ENCODE results near the gene RPS6KA4. TPM values are rescaled to one million over a fixed set of nuclear protein-coding genes. Genes with fewer than 3 reads are reported as not detected.

RPS6KA4 gene
- polyA plus RNA-seq, 4 donors: 27.5 to 33.4 (median 29.3) TPM

- Histone ChIP-seq H3K4me3 (ENCODE audit: low read depth in 1 of 3, low read length in 3 of 3) (no peak overlapping the region), H3K4me1 (ENCODE audit: control insufficient read depth in 3 of 3, insufficient read depth in 2 of 3, low read depth in 1 of 3, low read length in 2 of 3) (peaks cover 2 to 7% (median 2%) of the 10 kb centered on the region in 3 donors), H3K36me3 (ENCODE audit: control insufficient read depth in 3 of 3, insufficient read depth in 2 of 3, low read depth in 1 of 3, low read length in 3 of 3) (peaks cover 28 to 78% (median 37%) of the 10 kb centered on the region in 3 donors), H3K27me3 (ENCODE audit: control insufficient read depth in 3 of 3, insufficient read depth in 3 of 3, low read length in 3 of 3) (peaks cover 0 to 9% (median 0%) of the 10 kb centered on the region in 3 donors), H3K9me3 (ENCODE audit: control insufficient read depth in 2 of 2, insufficient read depth in 1 of 2, low read depth in 1 of 2, low read length in 1 of 2) (no peaks in the 10 kb centered on the region), H3K27ac (ENCODE audit: low read depth in 1 of 3, low read length in 2 of 3) (no peak overlapping the region)
- 83 to 92% (median 86%) methylated on average over 6 of the region's 6 CpGs for WGBS, 3 donors
- FAIRE-seq: no peak
- no peak for DNase-seq
Measured at GRCh38 chr11:64364435-64364834, 5.5 kb downstream of the RPS6KA4 start.

GRCh38 chr11:64364911-64365310 lies 5.9 kb downstream of the RPS6KA4 start:
- Histone ChIP-seq H3K9me3 (ENCODE audit: control insufficient read depth in 2 of 2, insufficient read depth in 1 of 2, low read depth in 1 of 2, low read length in 1 of 2) (no peaks in the 10 kb centered on the region), H3K36me3 (ENCODE audit: control insufficient read depth in 3 of 3, insufficient read depth in 2 of 3, low read depth in 1 of 3, low read length in 3 of 3) (peaks cover 28 to 82% (median 42%) of the 10 kb centered on the region in 3 donors), H3K27ac (ENCODE audit: low read depth in 1 of 3, low read length in 2 of 3) (no peak overlapping the region), H3K4me3 (ENCODE audit: low read depth in 1 of 3, low read length in 3 of 3) (no peak overlapping the region), H3K27me3 (ENCODE audit: control insufficient read depth in 3 of 3, insufficient read depth in 3 of 3, low read length in 3 of 3) (peaks cover 0 to 9% (median 0%) of the 10 kb centered on the region in 3 donors), H3K4me1 (ENCODE audit: control insufficient read depth in 3 of 3, insufficient read depth in 2 of 3, low read depth in 1 of 3, low read length in 2 of 3) (peaks cover 0 to 2% (median under 1%) of the 10 kb centered on the region in 3 donors)
- FAIRE-seq: no peak
- DNase-seq: no peak
- WGBS, 3 donors: 83 to 96% (median 86%) methylated on average over 4 of the region's 4 CpGs

- 89 to 96% (median 94%) methylated on average over 1 of the region's 1 CpG for WGBS, 3 donors
- DNase-seq (no peak), FAIRE-seq (no peak)
- Histone ChIP-seq H3K27ac (ENCODE audit: low read depth in 1 of 3, low read length in 2 of 3) (no peak overlapping the region), H3K27me3 (ENCODE audit: control insufficient read depth in 3 of 3, insufficient read depth in 3 of 3, low read length in 3 of 3) (peaks cover 0 to 9% (median 0%) of the 10 kb centered on the region in 3 donors), H3K4me1 (ENCODE audit: control insufficient read depth in 3 of 3, insufficient read depth in 2 of 3, low read depth in 1 of 3, low read length in 2 of 3) (no peaks in the 10 kb centered on the region), H3K9me3 (ENCODE audit: control insufficient read depth in 2 of 2, insufficient read depth in 1 of 2, low read depth in 1 of 2, low read length in 1 of 2) (no peaks in the 10 kb centered on the region), H3K36me3 (ENCODE audit: control insufficient read depth in 3 of 3, insufficient read depth in 2 of 3, low read depth in 1 of 3, low read length in 3 of 3) (peaks cover 27 to 77% (median 46%) of the 10 kb centered on the region in 3 donors), H3K4me3 (ENCODE audit: low read depth in 1 of 3, low read length in 3 of 3) (no peak overlapping the region)
Measured at GRCh38 chr11:64366751-64367150, 7.8 kb downstream of the RPS6KA4 start.

- no peak overlapping the region for H3K27ac ChIP-seq (ENCODE audit: low read depth in 1 of 3, low read length in 2 of 3)
- 90 to 97% (median 96%) methylated on average over 41 to 46 of the region's 46 CpGs for WGBS, 3 donors
- no peak for DNase-seq
- H3K4me3 ChIP-seq (ENCODE audit: low read depth in 1 of 3, low read length in 3 of 3): no peak overlapping the region
- peaks cover 0 to 9% (median 0%) of the 10 kb centered on the region in 3 donors for H3K27me3 ChIP-seq (ENCODE audit: control insufficient read depth in 3 of 3, insufficient read depth in 3 of 3, low read length in 3 of 3)
- no peak for FAIRE-seq
- peaks cover 0 to 4% of the 10 kb centered on the region in 2 donors for H3K9me3 ChIP-seq (ENCODE audit: control insufficient read depth in 2 of 2, insufficient read depth in 1 of 2, low read depth in 1 of 2, low read length in 1 of 2)
- H3K4me1 ChIP-seq (ENCODE audit: control insufficient read depth in 3 of 3, insufficient read depth in 2 of 3, low read depth in 1 of 3, low read length in 2 of 3): no peaks in the 10 kb centered on the region
- H3K36me3 ChIP-seq (ENCODE audit: control insufficient read depth in 3 of 3, insufficient read depth in 2 of 3, low read depth in 1 of 3, low read length in 3 of 3): peaks cover 22 to 64% (median 43%) of the 10 kb centered on the region in 3 donors
Measured at GRCh38 chr11:64367931-64368672, 9.1 kb downstream of the RPS6KA4 start.

GRCh38 chr11:64368673-64369074 lies 9.7 kb downstream of the RPS6KA4 start:
- WGBS, 3 donors: 91 to 96% (median 94%) methylated on average over 28 of the region's 28 CpGs
- Histone ChIP-seq H3K27ac (ENCODE audit: low read depth in 1 of 3, low read length in 2 of 3) (no peak overlapping the region), H3K27me3 (ENCODE audit: control insufficient read depth in 3 of 3, insufficient read depth in 3 of 3, low read length in 3 of 3) (peaks cover 0 to 9% (median 0%) of the 10 kb centered on the region in 3 donors), H3K4me3 (ENCODE audit: low read depth in 1 of 3, low read length in 3 of 3) (no peak overlapping the region), H3K4me1 (ENCODE audit: control insufficient read depth in 3 of 3, insufficient read depth in 2 of 3, low read depth in 1 of 3, low read length in 2 of 3) (no peaks in the 10 kb centered on the region), H3K9me3 (ENCODE audit: control insufficient read depth in 2 of 2, insufficient read depth in 1 of 2, low read depth in 1 of 2, low read length in 1 of 2) (peaks cover 0 to 4% of the 10 kb centered on the region in 2 donors), H3K36me3 (ENCODE audit: control insufficient read depth in 3 of 3, insufficient read depth in 2 of 3, low read depth in 1 of 3, low read length in 3 of 3) (peaks cover 21 to 59% (median 42%) of the 10 kb centered on the region in 3 donors)
- FAIRE-seq: no peak
- DNase-seq: no peak

- DNase-seq (no peak), FAIRE-seq (no peak)
- H3K27ac ChIP-seq (ENCODE audit: low read depth in 1 of 3, low read length in 2 of 3): no peak overlapping the region
- peaks cover 0 to 4% of the 10 kb centered on the region in 2 donors for H3K9me3 ChIP-seq (ENCODE audit: control insufficient read depth in 2 of 2, insufficient read depth in 1 of 2, low read depth in 1 of 2, low read length in 1 of 2)
- H3K27me3 ChIP-seq (ENCODE audit: control insufficient read depth in 3 of 3, insufficient read depth in 3 of 3, low read length in 3 of 3): peaks cover 0 to 9% (median 0%) of the 10 kb centered on the region in 3 donors
- no peak overlapping the region for H3K4me3 ChIP-seq (ENCODE audit: low read depth in 1 of 3, low read length in 3 of 3)
- no peaks in the 10 kb centered on the region for H3K4me1 ChIP-seq (ENCODE audit: control insufficient read depth in 3 of 3, insufficient read depth in 2 of 3, low read depth in 1 of 3, low read length in 2 of 3)
- 90 to 96% (median 95%) methylated on average over 75 to 82 of the region's 82 CpGs for WGBS, 3 donors
- H3K36me3 ChIP-seq (ENCODE audit: control insufficient read depth in 3 of 3, insufficient read depth in 2 of 3, low read depth in 1 of 3, low read length in 3 of 3): peaks cover 19 to 54% (median 42%) of the 10 kb centered on the region in 3 donors
Measured at GRCh38 chr11:64369440-64370421, 10.8 kb downstream of the RPS6KA4 start.

- 84 to 93% (median 93%) methylated on average over 18 to 22 of the region's 22 CpGs for WGBS, 3 donors
- no peak overlapping the region for H3K4me3 ChIP-seq (ENCODE audit: low read depth in 1 of 3, low read length in 3 of 3)
- peaks cover 17 to 41% (median 34%) of the 10 kb centered on the region in 3 donors for H3K36me3 ChIP-seq (ENCODE audit: control insufficient read depth in 3 of 3, insufficient read depth in 2 of 3, low read depth in 1 of 3, low read length in 3 of 3)
- no peak overlapping the region for H3K27ac ChIP-seq (ENCODE audit: low read depth in 1 of 3, low read length in 2 of 3)
- no peak for DNase-seq
- FAIRE-seq: no peak
- peaks cover 0 to 9% (median 0%) of the 10 kb centered on the region in 3 donors for H3K27me3 ChIP-seq (ENCODE audit: control insufficient read depth in 3 of 3, insufficient read depth in 3 of 3, low read length in 3 of 3)
- H3K9me3 ChIP-seq (ENCODE audit: control insufficient read depth in 2 of 2, insufficient read depth in 1 of 2, low read depth in 1 of 2, low read length in 1 of 2): peaks cover 0 to 4% of the 10 kb centered on the region in 2 donors
- no peaks in the 10 kb centered on the region for H3K4me1 ChIP-seq (ENCODE audit: control insufficient read depth in 3 of 3, insufficient read depth in 2 of 3, low read depth in 1 of 3, low read length in 2 of 3)
Measured at GRCh38 chr11:64371201-64371600, 12.2 kb downstream of the RPS6KA4 start.

GRCh38 chr11:64372021-64372420 lies 13.1 kb downstream of the RPS6KA4 start:
- FAIRE-seq: no peak
- Histone ChIP-seq H3K27me3 (ENCODE audit: control insufficient read depth in 3 of 3, insufficient read depth in 3 of 3, low read length in 3 of 3) (peaks cover 0 to 9% (median 0%) of the 10 kb centered on the region in 3 donors), H3K27ac (ENCODE audit: low read depth in 1 of 3, low read length in 2 of 3) (no peak overlapping the region), H3K4me3 (ENCODE audit: low read depth in 1 of 3, low read length in 3 of 3) (no peak overlapping the region), H3K9me3 (ENCODE audit: control insufficient read depth in 2 of 2, insufficient read depth in 1 of 2, low read depth in 1 of 2, low read length in 1 of 2) (peaks cover 0 to 4% of the 10 kb centered on the region in 2 donors), H3K36me3 (ENCODE audit: control insufficient read depth in 3 of 3, insufficient read depth in 2 of 3, low read depth in 1 of 3, low read length in 3 of 3) (peaks cover 14 to 35% (median 28%) of the 10 kb centered on the region in 3 donors), H3K4me1 (ENCODE audit: control insufficient read depth in 3 of 3, insufficient read depth in 2 of 3, low read depth in 1 of 3, low read length in 2 of 3) (no peaks in the 10 kb centered on the region)
- no peak for DNase-seq
- WGBS, 3 donors: 90 to 92% (median 91%) methylated on average over 6 of the region's 6 CpGs

Data from small intestine (tissue), 7 donors.